T-cell (primary cell): ENCODE results near the gene SMYD4. TPM values are rescaled to one million over a fixed set of nuclear protein-coding genes. Genes with fewer than 3 reads are reported as not detected.
A peak's percentile ranks its signal among the peaks of the same experiment; 100 is the strongest.
"Not testable (repeated sequence)": the region's sequence is repeated elsewhere in the genome, so short reads cannot be mapped to it uniquely, and the experiment has no call there.

ENCODE experiments used
- ATAC-seq, 4 experiments: fragments of 200-7000 bp in 3 of 4; fragments of 150-1000 bp in 1 of 4; cut with Tn5 transposase; replicated peaks in 1 of 4; 1 replicate in 3 of 4; 2 replicates in 1 of 4; pipeline ENCODE4 v1.10.0; 2021; ENCODE audit warnings: moderate library complexity in 3 of 4, mild to moderate bottlenecking in 2 of 4, moderate number of reproducible peaks in 1 of 4
- CTCF ChIA-PET, 2 donors: fragments of 300-600 bp; sonication (Branson Sonifier 250); formaldehyde crosslinking; loops; one replicate each; lab custom pipeline; 2022; ENCODE audit warnings: antibody characterized with exemption in 2 of 2; lab: Charles Lee
- POLR2A ChIA-PET, 2 donors: fragments of 300-600 bp; sonication (Branson Sonifier 250); formaldehyde crosslinking; loops; one replicate each; lab custom pipeline; 2022; ENCODE audit warnings: antibody characterized with exemption in 2 of 2; lab: Charles Lee
- DNase-seq, 35 experiments: peaks; one replicate each; pipeline versions ENCODE4 v3.0.0 to v3.0.0-alpha.2; 2013 to 2023
- H3K27ac ChIP-seq: one replicate; pipeline ENCODE4 v1.5.1; 2013; ENCODE audit warnings: low read length
- H3K27me3 ChIP-seq, 2 experiments: replicated peaks in 1 of 2; 1 replicate in 1 of 2; 2 replicates in 1 of 2; pipeline versions ENCODE4 v1.6.1 to v1.7.0; 2013; ENCODE audit warnings: low read length in 1 of 2, mixed read lengths in 1 of 2; ENCODE audit not compliant: control insufficient read depth in 2 of 2, insufficient read depth in 2 of 2; ENCODE audit errors: extremely low read depth in 1 of 2
- H3K36me3 ChIP-seq, 2 donors: 1 replicate in 1 of 2; 2 replicates in 1 of 2; pipeline versions ENCODE4 v1.6.1 to v1.7.0; 2013; ENCODE audit warnings: low read length in 1 of 2; ENCODE audit not compliant: control insufficient read depth in 2 of 2, insufficient read depth in 1 of 2; ENCODE audit errors: extremely low read depth in 1 of 2
- H3K4me1 ChIP-seq, 2 experiments: 1 replicate in 1 of 2; 2 replicates in 1 of 2; pipeline versions ENCODE4 v1.6.1 to v1.7.0; 2013; ENCODE audit warnings: low read length in 2 of 2, mixed read lengths in 1 of 2; ENCODE audit not compliant: insufficient read depth in 2 of 2, control insufficient read depth in 1 of 2; ENCODE audit errors: extremely low read depth in 1 of 2
- H3K4me3 ChIP-seq, 2 donors: 1 replicate in 1 of 2; 2 replicates in 1 of 2; pipeline versions ENCODE4 v1.5.1 to v1.7.0; 2013; ENCODE audit warnings: mild to moderate bottlenecking in 2 of 2, low read length in 1 of 2, moderate library complexity in 1 of 2; ENCODE audit not compliant: control insufficient read depth in 1 of 2; ENCODE audit errors: extremely low read depth in 1 of 2
- H3K9me3 ChIP-seq: 2 replicates; pipeline ENCODE4 v1.7.0; 2013
- H3K27ac Mint-ChIP-seq, 2 donors: one replicate each; pipeline ENCODE4 v1.8.0; 2020 to 2021; ENCODE audit warnings: mild to moderate bottlenecking in 2 of 2, mixed read lengths in 2 of 2
- H3K27me3 Mint-ChIP-seq, 2 donors: one replicate each; pipeline ENCODE4 v1.8.0; 2021 to 2022; ENCODE audit warnings: mixed read lengths in 2 of 2
- H3K36me3 Mint-ChIP-seq: one replicate; pipeline ENCODE4 v1.8.0; 2021; ENCODE audit warnings: mixed read lengths
- H3K4me1 Mint-ChIP-seq, 3 donors: one replicate each; pipeline ENCODE4 v1.8.0; 2020 to 2022; ENCODE audit warnings: mixed read lengths in 3 of 3, mild to moderate bottlenecking in 1 of 3
- H3K4me3 Mint-ChIP-seq, 3 donors: one replicate each; pipeline ENCODE4 v1.8.0; 2020 to 2022; ENCODE audit warnings: mild to moderate bottlenecking in 3 of 3, mixed read lengths in 3 of 3, moderate library complexity in 3 of 3
- H3K9me3 Mint-ChIP-seq, 3 donors: one replicate each; pipeline ENCODE4 v1.8.0; 2020 to 2022; ENCODE audit warnings: mixed read lengths in 3 of 3
- WGBS: methylation state at CpG from one replicate; pipeline ENCODE4 v1.1.5; 2013; ENCODE audit warnings: missing lambda C conversion rate; ENCODE audit not compliant: insufficient coverage; 5-methylcytosine and 5-hydroxymethylcytosine counted together
- total RNA-seq, 35 experiments: library from RNA in 6 of 35; stranded (reverse) in 6 of 35; fragments of 120-200 nt in 1 of 35; gene quantifications; one replicate each; pipeline versions ENCODE4 v1.2.1 to v1.2.4 and lab custom pipeline; 2013 to 2026

The SMYD4 gene
- total RNA-seq, 5 donors from 2014 or later (not counting 1 experiment from before 2014, with no cell fraction given) = 24.4 to 42.7 (median 38.5) TPM

GRCh38 chr17:1766382-1767135 is 63.1 kb downstream of the SMYD4 start:
- H3K9me3 Mint-ChIP-seq = no peaks in the 10 kb centered on the region
- H3K4me3 Mint-ChIP-seq = no peak overlapping the region
- H3K27ac Mint-ChIP-seq = peak overlapping the region; percentile 55 to 59
- H3K36me3 ChIP-seq = no peaks in the 10 kb centered on the region
- peaks cover 46 to 60% (median 57%) of the 10 kb centered on the region in 3 donors for H3K4me1 Mint-ChIP-seq
- POLR2A ChIA-PET = interaction anchor here in 1 of 2 donors (0.6 to 0.7 kb wide), 2 partner anchors 15 to 164 kb away, joined by 4 to 6 read pairs; no protein-coding TSS in a partner anchor
- H3K36me3 Mint-ChIP-seq = no peaks in the 10 kb centered on the region
- H3K4me1 ChIP-seq = peaks cover 29 to 65% of the 10 kb centered on the region in 2 experiments
- DNase-seq (no peak), ATAC-seq (no peak)
- H3K9me3 ChIP-seq = no peaks in the 10 kb centered on the region
- no peaks in the 10 kb centered on the region for H3K27me3 Mint-ChIP-seq
- H3K27ac ChIP-seq = no peak overlapping the region
- H3K27me3 ChIP-seq = peaks cover 0 to 5% of the 10 kb centered on the region in 2 experiments
- H3K4me3 ChIP-seq = no peak overlapping the region
- CTCF ChIA-PET = interaction anchor here (0.5 to 0.7 kb wide), 4 partner anchors 15 to 224 kb away, joined by 3 to 8 read pairs (median 4); no protein-coding TSS in a partner anchor
- 90% methylated on average over 13 of the region's 21 CpGs for WGBS

- Histone ChIP-seq H3K27me3 (peaks cover 0 to 5% of the 10 kb centered on the region in 2 experiments), H3K9me3 (no peaks in the 10 kb centered on the region), H3K27ac (no peak overlapping the region), H3K4me3 (no peak overlapping the region), H3K4me1 (peaks cover 29 to 60% of the 10 kb centered on the region in 2 experiments), H3K36me3 (no peaks in the 10 kb centered on the region)
- ATAC-seq = no peak
- Mint-ChIP-seq H3K27me3 (no peaks in the 10 kb centered on the region), H3K9me3 (no peaks in the 10 kb centered on the region), H3K27ac (peak overlapping the region; percentile 55 to 79), H3K36me3 (no peaks in the 10 kb centered on the region), H3K4me1 (peaks cover 54 to 58% (median 54%) of the 10 kb centered on the region in 3 donors), H3K4me3 (no peak overlapping the region)
- ChIA-PET POLR2A (interaction anchor here (0.7 kb wide), 2 partner anchors 47 to 163 kb away, joined by 6 to 7 read pairs; no protein-coding TSS in a partner anchor), CTCF (interaction anchor here (0.5 to 0.7 kb wide), 5 partner anchors 16 to 225 kb away, joined by 3 to 8 read pairs (median 5); no protein-coding TSS in a partner anchor)
- WGBS = no CpG with 5 or more reads among the region's 3 CpGs
- DNase-seq = no peak
These were observed 64.1 kb downstream of the SMYD4 start for GRCh38 chr17:1765576-1765975.

- peak overlapping the region; percentile 78 for H3K27ac ChIP-seq
- not testable (repeated sequence) for H3K9me3 ChIP-seq, H3K27me3 ChIP-seq, DNase-seq, H3K4me3 ChIP-seq, H3K9me3 Mint-ChIP-seq, H3K36me3 Mint-ChIP-seq, H3K36me3 ChIP-seq, H3K27me3 Mint-ChIP-seq
- peak in 2 of 4 experiments; percentile 3 to 21 for ATAC-seq
- Mint-ChIP-seq H3K27ac (peak overlapping the region; percentile 97 to 98), H3K4me1 (peaks cover 49 to 53% (median 52%) of the 10 kb centered on the region in 3 donors), H3K4me3 (peak overlapping the region; percentile 37 to 74 (median 51))
- POLR2A ChIA-PET = interaction anchor here (0.6 to 0.8 kb wide), 3 partner anchors 39 to 204 kb away, joined by 3 to 7 read pairs (median 7); no protein-coding TSS in a partner anchor
- WGBS = no CpG with 5 or more reads among the region's 7 CpGs
- CTCF ChIA-PET = interaction anchor here in 1 of 2 donors (0.5 kb wide), 1 partner anchor 20 kb away, joined by 3 read pairs; no protein-coding TSS in a partner anchor
- H3K4me1 ChIP-seq = peaks cover 27 to 55% of the 10 kb centered on the region in 2 experiments
These were observed 65.0 kb downstream of the SMYD4 start for GRCh38 chr17:1764705-1765104.

GRCh38 chr17:1764284-1764683 is 65.4 kb downstream of the SMYD4 start:
- H3K4me3 Mint-ChIP-seq = peak overlapping the region; percentile 37 to 74 (median 51)
- WGBS = 0% methylated on average over 8 of the region's 11 CpGs
- H3K9me3 Mint-ChIP-seq = no peaks in the 10 kb centered on the region
- CTCF ChIA-PET = interaction anchor here in 1 of 2 donors (0.5 kb wide), 1 partner anchor 20 kb away, joined by 3 read pairs; no protein-coding TSS in a partner anchor
- Histone ChIP-seq H3K27ac (peak overlapping the region; percentile 78), H3K9me3 (no peaks in the 10 kb centered on the region), H3K27me3 (no peaks in the 10 kb centered on the region), H3K4me3 (no peak overlapping the region), H3K36me3 (no peaks in the 10 kb centered on the region), H3K4me1 (peaks cover 24 to 50% of the 10 kb centered on the region in 2 experiments)
- DNase-seq = peak in 34 of 35 experiments; percentile 36 to 85 (median 61)
- POLR2A ChIA-PET = interaction anchor here in 1 of 2 donors (0.6 to 0.9 kb wide), 3 partner anchors 9 to 203 kb away, joined by 3 to 7 read pairs (median 3); no protein-coding TSS in a partner anchor
- no peaks in the 10 kb centered on the region for H3K36me3 Mint-ChIP-seq
- ATAC-seq = peak; percentile 95 to 99 (median 97)
- peaks cover 44 to 49% (median 47%) of the 10 kb centered on the region in 3 donors for H3K4me1 Mint-ChIP-seq
- H3K27me3 Mint-ChIP-seq = no peaks in the 10 kb centered on the region
- H3K27ac Mint-ChIP-seq = peak overlapping the region; percentile 97 to 98

- WGBS = 84% methylated on average over 8 of the region's 22 CpGs
- H3K36me3 Mint-ChIP-seq = no peaks in the 10 kb centered on the region
- peak in 3 of 35 experiments; percentile 14 to 37 (median 25) for DNase-seq
- peak overlapping the region; percentile 97 to 98 for H3K27ac Mint-ChIP-seq
- no peaks in the 10 kb centered on the region for H3K36me3 ChIP-seq
- no peaks in the 10 kb centered on the region for H3K9me3 Mint-ChIP-seq
- CTCF ChIA-PET = interaction anchor here in 1 of 2 donors (0.5 kb wide), 1 partner anchor 8 kb away, joined by 5 read pairs; no protein-coding TSS in a partner anchor
- H3K27me3 Mint-ChIP-seq = no peaks in the 10 kb centered on the region
- H3K4me3 ChIP-seq = no peak overlapping the region
- no peaks in the 10 kb centered on the region for H3K9me3 ChIP-seq
- peak overlapping the region; percentile 17 to 74 (median 51) for H3K4me3 Mint-ChIP-seq
- peak in 1 of 4 experiments; percentile 13 for ATAC-seq
- H3K27me3 ChIP-seq = no peaks in the 10 kb centered on the region
- H3K4me1 Mint-ChIP-seq = peaks cover 48 to 52% (median 50%) of the 10 kb centered on the region in 3 donors
- H3K27ac ChIP-seq = peak overlapping the region; percentile 78
- peaks cover 23 to 49% of the 10 kb centered on the region in 2 experiments for H3K4me1 ChIP-seq
- POLR2A ChIA-PET = interaction anchor here in 1 of 2 donors (0.9 kb wide), 1 partner anchor 8 kb away, joined by 3 read pairs; no protein-coding TSS in a partner anchor
These were observed 66.5 kb downstream of the SMYD4 start for GRCh38 chr17:1762901-1763898.
